GM18873 (cell line): ENCODE results near the gene EPB41L3.

ENCODE experiments used
- ATAC-seq: cut with Tn5 transposase; IDR thresholded peaks from one replicate; pipeline ENCODE4 v1.9.1; 2021; ENCODE audit warnings: mild to moderate bottlenecking, moderate library complexity, moderate number of reproducible peaks; ENCODE audit not compliant: unreplicated experiment, low FRiP score

Gene EPB41L3

DNA sequence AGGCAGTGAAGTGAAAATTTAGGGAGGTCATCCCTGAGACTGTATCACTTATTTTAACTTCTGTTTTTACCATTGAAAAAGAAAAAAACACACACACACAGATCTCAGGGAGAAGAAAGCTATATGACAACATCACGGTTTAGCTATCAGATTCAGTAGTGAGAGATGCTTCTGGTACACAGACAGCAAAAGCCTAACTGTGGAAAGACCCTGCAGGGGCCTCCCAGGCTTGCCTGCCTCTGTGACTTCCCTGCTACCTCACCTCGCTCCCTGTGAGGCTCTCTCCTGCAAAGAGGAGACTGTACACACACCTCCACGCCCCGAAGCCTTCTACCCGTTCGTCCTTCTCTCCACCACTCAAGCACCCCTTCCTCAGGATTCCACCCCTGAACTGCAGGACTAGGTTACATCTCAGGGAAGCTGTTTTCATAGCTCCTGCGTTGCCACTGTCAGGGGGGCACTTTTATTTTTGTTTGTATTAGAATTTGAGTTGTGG lies 86.3 kb downstream of the EPB41L3 start:
- ATAC-seq: no peak

DNA sequence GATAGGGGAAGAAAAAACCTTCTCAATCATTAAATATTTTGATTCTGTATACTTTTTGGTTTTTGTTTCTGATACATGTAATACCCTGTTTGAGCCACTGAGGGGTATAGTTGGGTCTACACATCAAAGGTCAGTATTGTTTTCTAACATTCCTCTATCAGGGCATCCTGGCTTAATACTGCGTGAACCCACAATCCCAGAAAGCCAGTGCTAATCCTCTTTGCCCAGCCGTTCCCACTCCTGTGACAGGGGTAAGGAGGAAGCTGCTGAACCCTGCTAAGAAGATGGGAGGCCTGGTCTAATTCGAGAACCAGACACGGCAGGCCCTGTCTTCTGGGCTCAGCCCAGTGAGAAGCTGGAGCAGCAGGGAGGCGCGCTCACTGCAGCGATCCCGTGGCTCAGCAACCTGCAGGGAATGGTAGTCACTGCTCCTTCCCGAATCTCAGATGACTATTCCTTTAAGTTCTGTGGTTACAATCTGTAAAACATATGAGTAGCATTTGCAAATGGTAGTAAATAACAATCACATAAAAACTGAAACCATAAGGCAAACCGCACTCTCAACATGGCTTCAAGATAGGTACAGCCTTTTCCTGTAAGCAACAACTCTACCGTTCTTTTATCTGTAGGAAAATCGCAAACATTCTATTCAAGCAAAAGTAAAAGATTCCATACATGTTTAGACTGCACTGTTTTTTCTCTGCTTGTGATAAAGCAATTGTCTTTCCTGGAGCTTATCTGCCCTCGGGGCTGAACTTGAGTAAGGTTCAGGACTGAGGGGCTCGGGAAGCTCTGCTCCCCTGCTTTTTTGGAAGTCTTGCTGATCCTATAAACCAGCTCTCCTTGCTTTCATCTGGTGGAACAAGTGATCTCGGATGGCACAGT lies 87.0 kb downstream of the EPB41L3 start:
- ATAC-seq: no peak

DNA sequence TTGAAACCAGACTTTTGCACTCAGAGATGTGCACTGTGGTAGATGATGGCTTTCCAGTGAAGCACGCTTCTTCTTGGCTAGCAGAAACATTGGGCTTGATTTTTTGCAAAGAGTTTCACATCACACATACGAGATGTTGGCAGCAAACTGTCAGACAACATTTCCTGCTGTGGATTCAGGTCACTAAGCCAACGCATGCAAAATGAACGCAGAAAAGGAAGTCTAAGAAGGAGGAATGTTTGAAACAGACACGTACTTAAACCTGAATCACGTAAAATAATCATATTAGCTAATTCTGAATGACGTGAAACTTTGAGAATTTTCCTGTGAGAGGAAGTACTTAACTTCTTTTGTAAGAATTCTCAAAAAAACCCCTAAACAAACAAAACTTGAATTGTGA lies 88.1 kb downstream of the EPB41L3 start:
- no peak for ATAC-seq

- no peak for ATAC-seq
These were observed 90.8 kb downstream of the EPB41L3 start for GRCh38 chr18:5452943-5453443.

- no peak for ATAC-seq
These were observed 91.9 kb downstream of the EPB41L3 start for GRCh38 chr18:5451871-5452270.

DNA sequence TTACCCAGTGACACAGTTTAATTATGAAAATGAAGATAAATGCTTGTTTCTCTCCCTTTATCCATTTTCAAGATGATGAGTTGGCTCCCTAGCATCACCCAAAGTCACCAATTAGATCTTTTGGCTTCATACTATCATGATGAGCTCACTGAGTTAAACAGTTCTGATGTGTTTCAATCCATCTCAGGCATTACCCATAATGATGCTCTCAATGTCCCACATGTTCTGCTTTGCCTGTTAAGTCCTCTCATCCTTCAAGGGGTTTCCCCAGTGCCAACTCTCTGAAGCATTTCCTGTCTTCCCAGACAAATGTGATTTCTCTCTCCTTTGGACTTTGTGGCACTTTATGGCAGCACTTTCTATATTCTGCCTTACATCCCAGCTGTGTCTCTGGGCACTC lies 92.6 kb downstream of the EPB41L3 start:
- ATAC-seq: no peak

DNA sequence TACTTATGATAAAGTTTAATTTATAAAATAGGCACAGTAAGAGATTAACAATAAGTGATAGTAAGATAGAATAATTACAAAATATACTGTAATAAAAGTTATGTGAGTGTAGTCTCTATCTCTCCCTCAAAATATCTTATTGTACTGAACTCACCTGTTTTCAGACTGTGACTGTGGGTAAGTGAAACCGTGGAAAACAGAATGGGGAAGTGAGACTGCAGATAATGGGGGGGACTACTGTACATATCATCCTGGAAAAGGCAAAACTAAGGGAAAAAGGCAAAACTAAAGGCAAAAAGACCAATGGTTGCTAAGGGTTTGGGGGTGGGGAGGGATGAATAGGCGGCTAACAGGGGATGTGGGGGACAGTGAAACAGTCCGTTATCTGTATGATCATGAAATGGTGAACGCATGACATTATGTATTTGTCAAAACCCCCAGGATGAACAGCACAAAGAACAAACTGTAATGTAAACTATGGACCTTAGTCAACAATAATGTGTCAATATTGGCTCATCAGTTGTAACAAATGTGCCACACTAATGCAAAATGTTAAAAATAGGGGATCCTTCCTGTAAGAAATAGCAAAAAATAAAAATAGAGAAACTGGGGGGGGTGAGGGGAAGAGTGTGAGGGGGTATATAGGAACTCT lies 93.8 kb downstream of the EPB41L3 start:
- ATAC-seq: no peak

DNA sequence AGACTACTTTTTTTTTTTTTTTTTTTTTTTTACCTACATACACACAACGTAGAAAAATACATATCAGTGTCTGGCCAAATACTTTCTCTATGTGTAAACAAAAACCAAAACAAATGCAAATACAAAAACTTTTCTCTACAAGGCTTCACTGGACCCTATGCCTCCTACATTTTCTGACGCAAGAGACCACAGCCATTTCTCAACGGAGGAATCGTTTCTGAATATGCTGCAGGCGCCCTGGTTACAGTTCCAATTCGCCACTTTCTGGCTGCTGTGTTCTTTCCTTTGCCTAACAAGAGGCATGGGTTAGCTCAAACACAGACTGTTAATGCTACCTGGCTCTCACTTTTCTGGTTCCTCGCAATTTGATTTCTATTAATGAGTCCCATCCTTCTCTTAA lies 96.4 kb downstream of the EPB41L3 start:
- ATAC-seq: no peak

GRCh38 chr18:5444847-5445246 lies 99.0 kb downstream of the EPB41L3 start:
- ATAC-seq: no peak

DNA sequence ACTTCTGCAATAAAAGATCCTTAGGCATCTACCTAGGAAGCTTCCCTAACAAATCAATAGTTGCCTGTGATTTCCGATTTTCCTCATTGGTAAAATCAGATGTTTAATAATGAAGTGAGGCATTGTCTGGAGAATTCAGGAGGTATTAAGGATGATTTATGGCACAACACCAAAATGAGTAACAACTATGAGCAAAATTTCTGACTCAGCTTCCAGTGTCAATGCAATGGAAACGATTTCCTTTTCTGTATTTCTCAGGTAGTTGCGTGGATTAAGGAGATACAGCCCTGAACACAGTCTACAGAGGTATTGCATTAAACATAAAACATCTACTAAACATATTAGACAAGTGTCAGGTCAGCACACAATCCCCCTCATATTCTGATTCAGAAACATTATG lies 99.5 kb downstream of the EPB41L3 start:
- no peak for ATAC-seq

- ATAC-seq: no peak
These were observed 103.7 kb downstream of the EPB41L3 start for GRCh38 chr18:5439986-5440696.

DNA sequence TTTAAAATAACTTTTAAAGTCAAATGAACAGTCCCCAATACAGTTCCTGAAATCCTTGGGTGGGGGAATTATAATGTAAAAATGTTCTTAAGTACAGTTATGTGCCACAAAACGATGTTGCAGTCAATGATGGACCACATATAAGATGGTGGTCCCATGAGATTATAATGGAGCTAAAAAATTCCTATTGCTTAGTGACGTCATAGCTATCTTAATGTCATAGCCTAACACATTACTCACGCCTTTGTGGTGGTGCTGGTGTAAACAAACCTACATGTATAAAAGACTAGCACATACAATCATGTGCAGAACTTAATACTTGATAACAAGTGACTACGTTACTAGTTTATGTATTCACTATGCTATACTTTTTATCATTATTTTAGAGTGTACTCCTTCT lies 109.4 kb downstream of the EPB41L3 start:
- no peak for ATAC-seq

- no peak for ATAC-seq
These were observed 111.8 kb downstream of the EPB41L3 start for GRCh38 chr18:5431836-5432575.

GRCh38 chr18:5430131-5430530 lies 113.7 kb downstream of the EPB41L3 start:
- ATAC-seq: no peak

GRCh38 chr18:5429681-5430080 lies 114.1 kb downstream of the EPB41L3 start:
- ATAC-seq: no peak

- no peak for ATAC-seq
These were observed 118.1 kb downstream of the EPB41L3 start for GRCh38 chr18:5425721-5426120.

DNA sequence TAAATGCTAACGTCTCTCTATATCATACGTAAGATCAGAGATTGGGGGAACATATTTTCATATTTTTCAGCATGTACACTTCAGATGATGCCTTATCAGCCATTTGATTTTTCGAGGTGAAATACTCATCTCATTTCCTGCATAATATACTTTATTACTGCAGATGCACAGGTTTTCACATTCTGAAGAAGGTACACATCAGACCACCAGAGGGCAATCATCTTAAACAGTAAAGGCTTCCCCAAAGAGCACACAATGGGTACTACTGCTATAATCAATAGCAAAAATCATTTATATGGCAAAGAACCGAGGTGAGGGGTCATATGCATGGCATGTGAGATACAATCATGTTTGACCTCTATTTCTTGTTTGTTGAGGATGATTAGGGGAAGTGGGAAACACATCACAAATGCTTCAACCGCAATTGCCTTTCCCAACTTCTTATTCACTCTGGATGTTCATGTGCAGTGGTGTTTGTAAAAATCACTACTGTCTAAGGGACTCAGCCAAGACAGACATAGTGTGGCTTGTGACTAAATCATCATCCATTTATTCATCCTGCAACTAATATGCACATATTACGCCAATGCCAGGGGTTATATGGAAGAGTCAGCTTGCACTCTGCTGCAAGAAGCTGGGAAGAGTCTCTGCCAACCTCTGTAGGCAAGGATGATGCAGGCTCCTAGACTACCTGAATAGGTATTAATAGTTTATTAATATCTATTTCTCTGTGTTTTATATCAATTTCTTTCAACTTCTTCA lies 118.7 kb downstream of the EPB41L3 start:
- no peak for ATAC-seq

GRCh38 chr18:5422626-5423025 lies 121.2 kb downstream of the EPB41L3 start:
- ATAC-seq: no peak

- no peak for ATAC-seq
These were observed 121.8 kb downstream of the EPB41L3 start for GRCh38 chr18:5421981-5422380.

GRCh38 chr18:5420906-5421305 lies 122.9 kb downstream of the EPB41L3 start:
- ATAC-seq: no peak
